Endothelial cell of umbilical vein (primary cell): ENCODE data around the gene DPP6. TPM values are rescaled to one million over a fixed set of nuclear protein-coding genes. Genes with fewer than 3 reads are reported as not detected.

Source experiments
- BruUV-seq: library from RNA; stranded (reverse); fragments of 400-500 nt; replicated peaks from 2 replicates; lab custom pipeline; 2021; lab: Mats Ljungman, UMichigan
- CTCF ChIA-PET: fragments of 300-600, 350-600 bp; sonication (Branson Sonifier 250); formaldehyde crosslinking; loops from one replicate; lab custom pipeline; 2021; ENCODE audit warnings: antibody characterized with exemption, inconsistent platforms; lab: Charles Lee
- POLR2A ChIA-PET: fragments of 300-600, 350-600 bp; sonication (Branson Sonifier 250); formaldehyde crosslinking; loops from one replicate; lab custom pipeline; 2021; ENCODE audit warnings: antibody characterized with exemption, inconsistent platforms; lab: Charles Lee
- DNase-seq: peaks from one replicate; pipeline ENCODE4 v3.0.0-alpha.2; 2011; ENCODE audit warnings: low read depth, low spot score
- FAIRE-seq: peaks from 2 replicates; lab custom pipeline; 2011; peaks lifted over from hg19 to GRCh38; lab: Jason Lieb, UNC
- H2AFZ ChIP-seq: 2 replicates; pipeline ENCODE4 v1.6.0; 2012; ENCODE audit warnings: low read depth, low read length, control low read depth, inconsistent platforms
- H3K27ac ChIP-seq: 2 replicates; pipeline ENCODE4 v1.5.1; 2011; ENCODE audit warnings: low read depth, mild to moderate bottlenecking, control low read depth, low read length, moderate library complexity; ENCODE audit not compliant: insufficient read depth
- H3K27me3 ChIP-seq, 2 experiments: 2 replicates each; pipeline versions ENCODE4 v1.6.0 to v1.6.1; 2011; ENCODE audit warnings: low read length in 2 of 2, mixed read lengths in 1 of 2; ENCODE audit not compliant: control insufficient read depth in 2 of 2, insufficient read depth in 2 of 2
- H3K36me3 ChIP-seq, 2 experiments: 2 replicates in 1 of 2; 3 replicates in 1 of 2; pipeline ENCODE4 v1.5.1; 2011; ENCODE audit warnings: low read length in 2 of 2, mild to moderate bottlenecking in 1 of 2, moderate library complexity in 1 of 2; ENCODE audit not compliant: control insufficient read depth in 2 of 2, insufficient read depth in 2 of 2; ENCODE audit errors: extremely low read depth in 1 of 2
- H3K4me1 ChIP-seq: 3 replicates; pipeline ENCODE4 v1.5.1; 2011; ENCODE audit warnings: mild to moderate bottlenecking, low read length; ENCODE audit not compliant: control insufficient read depth, insufficient read depth; ENCODE audit errors: extremely low read depth
- H3K4me2 ChIP-seq: 2 replicates; pipeline ENCODE4 v1.6.1; 2011; ENCODE audit warnings: low read length, control low read depth, mixed read lengths; ENCODE audit not compliant: insufficient read depth
- H3K4me3 ChIP-seq, 3 experiments: fragments of 200-600 bp in 1 of 3; sonication (generic), shearing (Covaris generic) in 1 of 3; replicated peaks in 1 of 3; 2 replicates each; pipeline ENCODE4 v1.5.1; 2011 to 2016; ENCODE audit warnings: control low read depth in 3 of 3, low read length in 3 of 3, mild to moderate bottlenecking in 2 of 3, inconsistent platforms in 1 of 3, low read depth in 1 of 3, moderate library complexity in 1 of 3; ENCODE audit not compliant: insufficient read depth in 1 of 3
- H3K79me2 ChIP-seq: 2 replicates; pipeline ENCODE4 v1.6.0; 2012; ENCODE audit warnings: low read length, inconsistent platforms; ENCODE audit not compliant: control insufficient read depth, insufficient read depth
- H3K9ac ChIP-seq: replicated peaks from 2 replicates; pipeline ENCODE3; 2011; ENCODE audit warnings: low read length, control low read depth; ENCODE audit not compliant: insufficient read depth; ENCODE audit errors: extremely low read depth
- H3K9me1 ChIP-seq: replicated peaks from 3 replicates; pipeline ENCODE4 v1.6.0; 2011; ENCODE audit warnings: mild to moderate bottlenecking, low read length; ENCODE audit not compliant: control insufficient read depth, insufficient read depth; ENCODE audit errors: extremely low read depth
- H3K9me3 ChIP-seq: replicated peaks from 2 replicates; pipeline ENCODE4 v1.5.1; 2012; ENCODE audit warnings: low read length, inconsistent platforms; ENCODE audit not compliant: control insufficient read depth, insufficient read depth
- H4K20me1 ChIP-seq: replicated peaks from 2 replicates; pipeline ENCODE3; 2011; ENCODE audit warnings: mild to moderate bottlenecking, low read length; ENCODE audit not compliant: control insufficient read depth, insufficient read depth; ENCODE audit errors: extremely low read depth
- FOS ChIP-seq: IDR thresholded peaks from 2 replicates; pipeline ENCODE4 v1.6.1; 2011; ENCODE audit warnings: mild to moderate bottlenecking, low read length, moderate library complexity, borderline replicate concordance; ENCODE audit not compliant: insufficient read depth
- JUN ChIP-seq: IDR thresholded peaks from 2 replicates; pipeline ENCODE4 v1.6.1; 2011; ENCODE audit warnings: borderline replicate concordance, low read depth; ENCODE audit not compliant: insufficient read length, insufficient read depth
- MAX ChIP-seq: IDR thresholded peaks from 2 replicates; pipeline ENCODE4 v1.6.1; 2011; ENCODE audit not compliant: insufficient read depth, insufficient read length
- POLR2AphosphoS5 ChIP-seq: IDR thresholded peaks from 2 replicates; pipeline ENCODE4 v1.6.1; 2012; ENCODE audit warnings: low read depth, mild to moderate bottlenecking, control low read depth, low read length, moderate library complexity; ENCODE audit not compliant: insufficient read depth
- dilution Hi-C: fragments of 300-500 bp; cut with MboI; formaldehyde crosslinking; loops from one replicate; pipeline ENCODE4 v1.15.0; 2019; ENCODE audit warnings: low sequenced_read_pairs; ENCODE audit not compliant: extremely low pct_ligation_motif_present
- intact Hi-C: fragments of 100-400 bp; cut with micrococcal nuclease; formaldehyde crosslinking; loops from one replicate; pipeline ENCODE4 v1.10.0; 2022
- polyA plus RNA-seq, 4 experiments: library from polyadenylated mRNA; depleted of rRNA in 3 of 4; stranded (reverse) in 3 of 4; unstranded in 1 of 4; fragments of >200 nt; gene quantifications; 2 replicates each; pipeline versions ENCODE4 v1.2.1 to v1.2.3, GENCODE V29; 2011 to 2012; ENCODE audit warnings: missing spikeins in 1 of 4
- total RNA-seq: library from RNA; stranded (reverse); gene quantifications from 2 replicates; pipeline ENCODE4 v1.2.3, GENCODE V29; 2021

The DPP6 gene
- total and polyA plus RNA-seq, 2 donors (not counting 3 experiments of a cell fraction or from before 2014, with no cell fraction given) = not detected

GRCh38 chr7:154474903-154475520, 422.8 kb downstream of the DPP6 start:
- Histone ChIP-seq H3K9me3 (peaks cover 10% of the 10 kb centered on the region), H3K27me3 (no peaks in the 10 kb centered on the region), H3K9me1 (no peaks in the 10 kb centered on the region), H3K9ac (no peak overlapping the region), H2AFZ (no peak overlapping the region), H3K4me2 (no peak overlapping the region), H4K20me1 (no peaks in the 10 kb centered on the region), H3K79me2 (no peaks in the 10 kb centered on the region), H3K36me3 (no peaks in the 10 kb centered on the region), H3K4me1 (no peaks in the 10 kb centered on the region), H3K4me3 (no peak overlapping the region), H3K27ac (no peak overlapping the region)
- intact Hi-C loops = no loop called here
- no TSS peak for BruUV-seq
- no peak for TF ChIP-seq JUN
- TF ChIP-seq FOS = no peak
- no peak for FAIRE-seq
- dilution Hi-C loops = no loop called here
- no peak for DNase-seq
- POLR2A ChIA-PET = no interaction called here
- CTCF ChIA-PET = no interaction called here

- H3K9me1 ChIP-seq = no peaks in the 10 kb centered on the region
These were observed 423.7 kb downstream of the DPP6 start for GRCh38 chr7:154475864-154476263.

More at GRCh38 chr7:154475864-154476263, 423.7 kb downstream of the DPP6 start:
- Histone ChIP-seq H3K4me2 (no peak overlapping the region), H3K9me3 (peaks cover 10% of the 10 kb centered on the region), H3K4me1 (no peaks in the 10 kb centered on the region), H3K36me3 (no peaks in the 10 kb centered on the region), H3K9ac (no peak overlapping the region), H3K79me2 (no peaks in the 10 kb centered on the region), H3K27me3 (no peaks in the 10 kb centered on the region), H3K27ac (no peak overlapping the region), H3K4me3 (no peak overlapping the region), H4K20me1 (no peaks in the 10 kb centered on the region), H2AFZ (no peak overlapping the region)
- dilution Hi-C loops = no loop called here
- FAIRE-seq = no peak
- BruUV-seq = no TSS peak
- intact Hi-C loops = no loop called here
- ChIA-PET CTCF (no interaction called here), POLR2A (no interaction called here)
- DNase-seq = no peak
- TF ChIP-seq MAX = no peak
- TF ChIP-seq POLR2AphosphoS5 = no peak
